ENCODE measurements around the gene NDUFC2. TPM values are rescaled to one million over a fixed set of nuclear protein-coding genes. Genes with fewer than 3 reads are reported as not detected.

The NDUFC2 gene
- total and polyA plus RNA-seq, 2 donors (not counting 3 experiments of a cell fraction or from before 2014, with no cell fraction given), result 226 to 318 TPM

DNA sequence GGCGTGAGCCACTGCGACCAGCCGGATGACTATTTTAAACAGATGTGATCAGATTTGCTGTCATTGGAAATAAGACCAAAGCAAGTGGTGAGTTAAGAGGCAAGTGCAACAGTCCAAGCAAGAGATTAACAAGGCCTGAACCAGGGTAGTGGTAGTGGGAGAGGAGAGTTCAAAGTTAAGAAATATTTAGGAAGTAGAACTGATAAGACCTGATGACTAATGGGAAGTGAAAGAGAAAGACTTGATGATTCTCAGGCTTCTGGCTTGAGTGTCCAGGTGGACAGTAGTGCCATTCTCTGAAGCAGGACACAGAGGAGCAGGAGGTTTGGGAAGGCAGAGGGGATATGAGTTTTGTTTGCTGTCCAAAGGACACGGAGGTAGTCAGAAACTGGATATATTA is 7.2 kb downstream of the NDUFC2 start:
- Histone ChIP-seq H3K27me3 (ENCODE audit: control insufficient read depth in 2 of 2, insufficient read depth in 2 of 2, low read length in 2 of 2) (no peaks in the 10 kb centered on the region), H3K4me2 (ENCODE audit: insufficient read depth, low read length) (no peak overlapping the region), H3K27ac (ENCODE audit: insufficient read depth, low read depth, low read length) (no peak overlapping the region), H3K79me2 (ENCODE audit: control insufficient read depth, insufficient read depth, low read length) (peaks cover 47% of the 10 kb centered on the region), H3K9ac (replicated peaks; ENCODE audit: extremely low read depth, insufficient read depth, low read length) (no peak overlapping the region), H3K4me1 (ENCODE audit: control insufficient read depth, extremely low read depth, insufficient read depth, low read length) (peaks cover 4% of the 10 kb centered on the region), H3K4me3 (replicated peaks in 1 of 3; ENCODE audit: insufficient read depth in 1 of 3, low read depth in 1 of 3, low read length in 3 of 3) (no peak overlapping the region), H4K20me1 (replicated peaks; ENCODE audit: control insufficient read depth, extremely low read depth, insufficient read depth, low read length) (no peaks in the 10 kb centered on the region), H3K36me3 (ENCODE audit: control insufficient read depth in 2 of 2, extremely low read depth in 1 of 2, insufficient read depth in 2 of 2, low read length in 2 of 2) (peaks cover 10 to 11% of the 10 kb centered on the region in 2 experiments), H3K9me1 (replicated peaks; ENCODE audit: control insufficient read depth, extremely low read depth, insufficient read depth, low read length) (no peaks in the 10 kb centered on the region), H3K9me3 (replicated peaks; ENCODE audit: control insufficient read depth, insufficient read depth, low read length) (no peaks in the 10 kb centered on the region), H2AFZ (ENCODE audit: low read depth, low read length) (no peak overlapping the region)
- BruUV-seq (replicated peaks), result no TSS peak
- FAIRE-seq (no peak), DNase-seq (ENCODE audit: low read depth, low spot score) (no peak)
- dilution Hi-C loops (cut with MboI; ENCODE audit: extremely low pct_ligation_motif_present, low sequenced_read_pairs), result no loop called here
- intact Hi-C loops (cut with micrococcal nuclease), result no loop called here
- no peak for TF ChIP-seq FOS (IDR thresholded peaks at IDR 0.05; ENCODE audit: borderline replicate concordance, insufficient read depth, low read length)
- TF ChIP-seq MYC (IDR thresholded peaks at IDR 0.05; ENCODE audit: low read depth, low read length), result no peak
- TF ChIP-seq POLR2A (IDR thresholded peaks at IDR 0.05; ENCODE audit: low read depth, low read length), result no peak
- TF ChIP-seq, protein P1, sequence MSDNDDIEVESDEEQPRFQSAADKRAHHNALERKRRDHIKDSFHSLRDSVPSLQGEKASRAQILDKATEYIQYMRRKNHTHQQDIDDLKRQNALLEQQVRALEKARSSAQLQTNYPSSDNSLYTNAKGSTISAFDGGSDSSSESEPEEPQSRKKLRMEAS (IDR thresholded peaks at IDR 0.05; ENCODE audit: insufficient read depth, insufficient read length), result no peak
- no peak for TF ChIP-seq JUN (IDR thresholded peaks at IDR 0.05; ENCODE audit: borderline replicate concordance, insufficient read depth, insufficient read length, low read depth)
- no peak for TF ChIP-seq POLR2AphosphoS5 (IDR thresholded peaks at IDR 0.05; ENCODE audit: insufficient read depth, low read depth, low read length)
- TF ChIP-seq, protein P2, sequence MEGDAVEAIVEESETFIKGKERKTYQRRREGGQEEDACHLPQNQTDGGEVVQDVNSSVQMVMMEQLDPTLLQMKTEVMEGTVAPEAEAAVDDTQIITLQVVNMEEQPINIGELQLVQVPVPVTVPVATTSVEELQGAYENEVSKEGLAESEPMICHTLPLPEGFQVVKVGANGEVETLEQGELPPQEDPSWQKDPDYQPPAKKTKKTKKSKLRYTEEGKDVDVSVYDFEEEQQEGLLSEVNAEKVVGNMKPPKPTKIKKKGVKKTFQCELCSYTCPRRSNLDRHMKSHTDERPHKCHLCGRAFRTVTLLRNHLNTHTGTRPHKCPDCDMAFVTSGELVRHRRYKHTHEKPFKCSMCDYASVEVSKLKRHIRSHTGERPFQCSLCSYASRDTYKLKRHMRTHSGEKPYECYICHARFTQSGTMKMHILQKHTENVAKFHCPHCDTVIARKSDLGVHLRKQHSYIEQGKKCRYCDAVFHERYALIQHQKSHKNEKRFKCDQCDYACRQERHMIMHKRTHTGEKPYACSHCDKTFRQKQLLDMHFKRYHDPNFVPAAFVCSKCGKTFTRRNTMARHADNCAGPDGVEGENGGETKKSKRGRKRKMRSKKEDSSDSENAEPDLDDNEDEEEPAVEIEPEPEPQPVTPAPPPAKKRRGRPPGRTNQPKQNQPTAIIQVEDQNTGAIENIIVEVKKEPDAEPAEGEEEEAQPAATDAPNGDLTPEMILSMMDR (IDR thresholded peaks at IDR 0.05; ENCODE audit: extremely low read depth in 1 of 2, insufficient read depth in 1 of 2, low read depth in 1 of 2, low read length in 2 of 2), result no peak
- TF ChIP-seq GATA2 (IDR thresholded peaks at IDR 0.05; ENCODE audit: insufficient read depth, insufficient read length, low read depth, low read length), result no peak
- no peak for TF ChIP-seq EZH2 (IDR thresholded peaks at IDR 0.05; ENCODE audit: borderline replicate concordance, low read depth, low read length, severe bottlenecking)
- CTCF ChIA-PET, result no interaction called here
- POLR2A ChIA-PET, result no interaction called here

All from endothelial cell of umbilical vein (primary cell).